Measurements from ENCODE around the gene ZNF30.
"Not testable (repeated sequence)": the region's sequence is repeated elsewhere in the genome, so short reads cannot be mapped to it uniquely, and the experiment has no call there.

Gene ZNF30

DNA sequence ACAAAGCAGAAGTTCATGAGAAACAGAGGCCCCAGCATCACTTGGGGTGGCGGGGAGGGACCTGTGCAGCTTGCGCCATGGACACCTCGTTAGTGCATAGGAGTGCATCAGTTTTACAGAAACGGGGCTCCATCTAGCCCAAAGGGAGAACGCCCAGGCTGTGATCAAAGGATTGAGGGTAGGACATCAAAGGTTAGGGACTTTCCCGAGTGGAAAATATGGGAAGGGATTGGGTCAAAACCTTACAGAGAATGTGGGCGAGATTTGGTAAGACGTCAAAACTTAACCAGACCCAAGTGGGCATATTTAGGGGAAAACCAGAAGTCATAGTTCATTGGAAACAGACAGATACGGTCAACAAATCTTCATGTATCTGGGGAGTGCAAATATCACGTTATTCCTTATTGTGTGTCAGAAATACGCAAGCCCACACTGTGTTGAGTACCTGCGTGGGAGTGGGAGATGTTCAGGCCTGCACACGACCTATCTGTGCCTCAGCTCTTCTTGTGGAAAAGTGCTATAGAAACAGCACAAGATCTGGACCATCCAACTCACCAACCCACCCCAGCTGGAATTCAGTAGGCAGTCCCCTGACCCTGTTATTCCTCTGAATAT, 64.0 kb downstream of the ZNF30 start:
- DNase-seq, result peak; percentile 71

DNA sequence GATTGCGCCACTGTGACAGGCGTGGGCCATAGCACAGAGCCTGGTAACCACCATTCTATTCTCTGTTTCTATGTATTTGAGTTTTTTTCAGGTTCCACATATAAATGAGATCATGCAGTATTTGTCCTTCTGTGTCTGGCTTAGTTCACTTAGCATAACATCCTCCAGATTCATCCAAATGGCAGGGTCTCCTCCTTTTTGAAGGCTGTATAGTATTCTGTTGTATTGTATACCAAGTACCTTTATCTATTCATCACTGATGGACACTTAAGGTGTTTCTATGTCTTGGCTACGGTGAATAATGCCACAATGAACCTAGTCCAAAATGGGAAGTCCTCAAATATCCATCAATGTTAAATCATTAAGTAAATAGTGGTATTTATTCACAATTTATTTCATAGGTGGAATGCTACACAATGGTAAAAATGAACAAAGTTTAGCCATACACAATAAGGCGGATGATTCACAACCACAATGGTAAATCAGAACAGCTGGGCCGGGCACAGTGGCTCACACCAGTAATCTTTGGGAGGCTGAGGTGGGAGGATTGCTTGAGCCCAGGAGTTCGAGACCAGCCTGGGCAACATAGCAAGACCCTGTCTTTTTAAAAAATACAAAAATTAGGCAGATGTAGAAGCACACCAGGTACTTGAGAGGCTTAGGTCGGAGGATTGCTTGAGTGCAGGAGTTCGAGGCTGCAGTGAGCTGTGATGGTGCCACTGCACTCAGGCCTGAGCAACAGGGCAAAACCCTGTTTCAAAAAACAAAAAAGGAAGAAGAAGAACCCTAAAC, 65.0 kb downstream of the ZNF30 start:
- no peak for DNase-seq

DNA sequence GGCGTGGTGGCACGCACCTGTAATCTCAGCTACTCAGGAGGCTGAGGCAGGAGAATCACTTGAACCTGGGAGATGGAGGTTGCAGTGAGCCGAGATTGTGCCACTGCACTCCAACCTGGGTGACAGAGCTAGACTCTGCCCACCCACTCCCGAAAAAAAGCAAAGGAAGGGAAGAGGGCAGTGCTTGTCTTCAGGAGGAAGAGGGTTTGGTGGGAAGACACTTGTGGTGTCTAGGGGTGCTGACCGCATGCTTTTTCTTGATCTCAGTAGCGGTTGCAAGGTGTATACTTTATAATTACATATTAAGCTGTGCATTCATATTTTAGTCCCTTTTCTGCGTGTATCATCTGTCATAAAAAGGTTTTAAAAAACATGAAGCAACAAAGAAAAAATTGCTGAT, 65.9 kb downstream of the ZNF30 start:
- DNase-seq, result not testable (repeated sequence)

- DNase-seq, result no peak
These were observed 67.6 kb downstream of the ZNF30 start for GRCh38 chr19:34994286-34994642.

Measured in activated CD8-positive, alpha-beta memory T cell treated with anti-CD3 and anti-CD28 coated beads for 24 hours (primary cell).